Epithelial cell of esophagus (primary cell): ENCODE data around the gene TMOD3.
A peak's percentile ranks its signal among the peaks of the same experiment; 100 is the strongest.

Experiments used
- DNase-seq: peaks from one replicate; pipeline ENCODE4 v3.0.0; 2010; ENCODE audit warnings: low read depth
- H3K4me3 ChIP-seq: 2 replicates; pipeline ENCODE4 v1.5.1; 2011; ENCODE audit warnings: mild to moderate bottlenecking, low read length, control low read depth
- TF ChIP-seq, protein P1 (sequence below): IDR thresholded peaks from 2 replicates; pipeline ENCODE4 v1.5.1; 2011; ENCODE audit warnings: low read depth, mild to moderate bottlenecking, low read length, control low read depth, inconsistent platforms; ENCODE audit not compliant: insufficient read depth; ENCODE audit errors: missing control alignments

Gene TMOD3

DNA sequence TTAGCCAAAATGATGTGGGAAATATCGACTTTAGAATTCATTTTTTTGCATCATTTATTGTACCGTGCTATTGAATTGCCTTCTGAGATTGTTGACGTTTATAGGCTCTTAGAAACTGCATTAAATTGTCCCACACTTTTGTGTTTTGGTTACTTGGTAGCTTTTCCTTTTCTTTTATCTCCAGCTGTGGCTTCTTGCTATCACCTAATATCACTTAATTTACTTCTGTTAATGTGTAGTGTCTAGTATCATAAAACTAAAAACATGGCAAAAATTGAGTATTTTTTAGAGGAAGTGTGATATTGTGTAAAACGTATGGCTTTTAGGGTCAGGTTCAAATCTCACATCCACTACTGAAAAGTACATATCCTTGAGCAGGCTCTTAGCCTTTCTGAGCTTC is 11.2 kb downstream of the TMOD3 start:
- DNase-seq = no peak
- H3K4me3 ChIP-seq = no peak overlapping the region
- TF ChIP-seq, protein P1, sequence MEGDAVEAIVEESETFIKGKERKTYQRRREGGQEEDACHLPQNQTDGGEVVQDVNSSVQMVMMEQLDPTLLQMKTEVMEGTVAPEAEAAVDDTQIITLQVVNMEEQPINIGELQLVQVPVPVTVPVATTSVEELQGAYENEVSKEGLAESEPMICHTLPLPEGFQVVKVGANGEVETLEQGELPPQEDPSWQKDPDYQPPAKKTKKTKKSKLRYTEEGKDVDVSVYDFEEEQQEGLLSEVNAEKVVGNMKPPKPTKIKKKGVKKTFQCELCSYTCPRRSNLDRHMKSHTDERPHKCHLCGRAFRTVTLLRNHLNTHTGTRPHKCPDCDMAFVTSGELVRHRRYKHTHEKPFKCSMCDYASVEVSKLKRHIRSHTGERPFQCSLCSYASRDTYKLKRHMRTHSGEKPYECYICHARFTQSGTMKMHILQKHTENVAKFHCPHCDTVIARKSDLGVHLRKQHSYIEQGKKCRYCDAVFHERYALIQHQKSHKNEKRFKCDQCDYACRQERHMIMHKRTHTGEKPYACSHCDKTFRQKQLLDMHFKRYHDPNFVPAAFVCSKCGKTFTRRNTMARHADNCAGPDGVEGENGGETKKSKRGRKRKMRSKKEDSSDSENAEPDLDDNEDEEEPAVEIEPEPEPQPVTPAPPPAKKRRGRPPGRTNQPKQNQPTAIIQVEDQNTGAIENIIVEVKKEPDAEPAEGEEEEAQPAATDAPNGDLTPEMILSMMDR = no peak

DNA sequence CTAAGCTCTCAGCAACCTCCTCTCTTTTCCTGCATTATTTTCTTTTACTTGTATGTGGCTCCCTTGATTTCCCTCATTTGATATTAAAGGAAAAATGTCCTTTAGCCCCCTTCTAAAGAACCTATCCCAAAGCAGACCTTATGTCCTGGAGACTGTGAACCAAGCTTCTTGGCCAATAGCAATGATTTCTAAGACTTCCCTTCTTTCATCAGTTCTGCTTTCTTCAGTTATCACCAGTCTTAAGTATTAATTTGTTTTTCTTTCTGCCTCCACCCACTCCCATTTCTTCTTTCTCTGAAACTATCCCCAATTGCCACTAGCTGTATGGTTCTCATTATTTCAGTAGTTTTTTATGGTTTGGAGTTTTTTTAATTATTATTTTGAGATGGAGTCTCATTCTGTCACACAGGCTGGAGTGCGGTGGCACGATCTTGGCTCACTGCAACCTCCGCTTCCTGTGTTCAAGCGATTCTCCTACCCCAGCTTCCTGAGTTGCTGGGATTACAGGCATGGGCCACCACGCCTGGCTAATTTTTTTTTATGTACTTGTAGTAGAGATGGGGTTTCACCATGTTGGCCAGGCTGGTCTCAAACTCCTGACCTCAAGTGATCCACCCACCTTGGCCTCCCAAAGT is 12.1 kb downstream of the TMOD3 start:
- DNase-seq = no peak
- TF ChIP-seq, protein P1 = no peak
- H3K4me3 ChIP-seq = no peak overlapping the region

DNA sequence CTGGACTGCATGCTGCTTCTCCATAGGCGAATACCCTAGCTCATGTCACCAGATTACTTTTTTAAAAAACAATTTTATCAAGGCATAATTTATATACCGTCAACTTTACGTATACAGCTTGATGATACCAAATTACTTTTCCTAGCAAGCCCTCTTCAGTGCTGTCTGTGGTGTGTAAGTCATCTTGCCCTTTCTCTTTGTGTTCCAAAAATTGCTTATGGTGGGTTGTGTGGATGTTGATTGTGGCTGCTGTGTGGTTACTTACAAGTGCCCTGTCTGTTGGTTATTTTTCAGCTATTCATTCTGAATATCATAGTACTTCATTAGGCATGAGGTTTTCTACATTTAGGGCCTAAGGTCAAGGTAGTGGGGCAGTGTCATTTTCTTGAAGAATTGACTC is 12.8 kb downstream of the TMOD3 start:
- no peak for DNase-seq
- TF ChIP-seq, protein P1 = no peak
- no peak overlapping the region for H3K4me3 ChIP-seq

DNA sequence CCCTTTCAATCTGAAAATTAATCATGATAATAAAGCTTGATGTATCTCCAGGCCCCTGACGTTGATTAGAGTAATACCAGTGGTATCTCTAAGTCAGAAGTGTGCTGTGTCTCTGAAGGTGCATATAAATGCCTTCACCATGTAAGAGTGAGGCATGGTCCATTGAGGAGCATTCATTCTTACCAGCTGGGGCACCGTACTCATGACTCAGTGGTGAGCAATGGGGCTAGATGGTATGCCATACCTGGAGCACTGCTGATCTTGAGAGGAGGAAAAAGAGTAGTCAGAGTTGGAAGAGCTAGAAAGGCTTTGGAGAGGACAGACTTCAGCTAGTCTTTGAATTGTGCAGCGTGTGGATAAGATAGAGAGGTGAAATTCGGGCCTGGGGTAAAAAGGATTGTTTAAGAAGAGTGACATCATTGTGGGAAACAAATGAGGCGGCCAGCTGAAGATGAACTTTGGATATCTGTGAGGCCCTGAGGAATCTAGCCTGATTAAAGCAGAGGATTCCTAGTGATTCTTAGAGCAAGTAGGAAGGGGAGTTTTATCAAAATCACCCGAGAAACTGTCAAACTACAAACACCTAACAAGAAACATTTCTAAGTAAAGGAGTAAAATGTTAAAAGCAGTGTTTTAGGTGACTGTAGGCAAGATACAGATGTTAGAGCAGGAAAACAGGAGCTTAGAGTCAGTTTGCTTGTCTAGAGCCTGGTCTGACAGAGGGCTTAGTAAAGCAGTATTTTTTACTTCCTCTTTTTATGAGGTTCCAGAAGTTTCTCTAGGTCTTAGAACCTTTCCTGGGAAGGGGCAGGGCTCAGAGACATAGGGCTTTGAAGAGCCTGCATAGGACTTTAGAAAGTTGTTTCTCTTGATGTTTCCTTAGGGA is 13.6 kb downstream of the TMOD3 start:
- TF ChIP-seq, protein P1 = no peak
- peak; percentile 97 for DNase-seq
- no peak overlapping the region for H3K4me3 ChIP-seq

DNA sequence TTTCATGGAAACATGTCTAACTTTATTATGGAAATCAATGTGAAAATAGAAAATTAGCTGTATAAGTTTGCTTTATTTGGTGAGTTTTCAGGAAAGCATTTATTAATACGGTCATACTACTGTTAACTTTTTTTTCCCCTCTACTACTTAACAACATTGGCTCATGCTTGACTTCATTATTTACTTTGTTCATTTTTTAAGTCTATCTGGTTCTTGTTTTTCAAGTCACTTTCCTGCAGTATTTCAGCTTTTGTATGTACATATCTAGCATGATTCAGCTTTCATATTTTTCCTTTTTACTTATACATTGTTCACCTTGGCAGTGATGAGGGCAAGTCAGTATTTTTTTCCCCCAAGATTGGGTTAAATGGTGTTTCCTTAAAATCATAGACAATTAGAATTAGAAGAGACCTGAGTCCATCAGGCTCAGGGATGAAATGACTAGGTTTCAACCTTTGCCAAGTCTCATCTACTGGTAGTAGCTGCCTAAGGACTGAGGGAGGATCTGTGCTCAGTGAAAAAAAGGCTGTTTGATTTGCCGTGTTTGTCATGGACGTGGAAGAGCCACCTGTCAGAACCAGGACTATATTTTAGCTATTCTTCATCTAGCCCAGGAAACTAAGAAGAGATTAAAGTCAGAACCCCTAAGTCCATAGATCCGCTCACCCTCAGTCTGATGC is 15.4 kb downstream of the TMOD3 start:
- no peak overlapping the region for H3K4me3 ChIP-seq
- DNase-seq = no peak
- TF ChIP-seq, protein P1 = no peak

DNA sequence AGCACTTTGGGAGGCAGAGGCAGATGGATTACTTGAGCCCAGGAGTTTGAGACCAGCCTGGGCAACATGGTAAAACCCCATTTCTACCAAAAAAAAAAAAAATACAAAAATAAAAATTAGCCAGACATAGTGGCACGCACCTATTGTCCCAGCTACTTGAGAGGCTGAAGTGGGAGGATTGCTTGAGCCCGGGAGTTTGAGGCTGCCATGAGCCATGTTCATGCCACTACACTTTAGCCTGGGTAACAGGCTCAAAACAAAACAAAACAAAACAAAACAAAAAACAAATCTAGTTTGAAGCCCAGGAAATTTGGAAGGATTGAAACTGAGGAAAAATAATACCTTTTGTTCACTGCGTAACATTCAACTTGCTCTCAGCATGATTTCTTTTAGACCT is 16.6 kb downstream of the TMOD3 start:
- no peak for DNase-seq
- TF ChIP-seq, protein P1 = no peak
- no peak overlapping the region for H3K4me3 ChIP-seq
